ENCODE measurements around the gene SAP30L. TPM values are rescaled to one million over a fixed set of nuclear protein-coding genes. Genes with fewer than 3 reads are reported as not detected.

The SAP30L gene
- total and polyA plus RNA-seq, 2 of the 4 experiments (the other 2 are of a cell fraction): 9.7 to 17.6 TPM

GRCh38 chr5:154412316-154412715 is 33.5 kb upstream of the SAP30L start:
- no peak overlapping the region for H3K18ac ChIP-seq (ENCODE audit: low read depth, low read length)
- POLR2A ChIA-PET (ENCODE audit: unreplicated experiment): no interaction called here
- CTCF ChIA-PET: no interaction called here
- no peak overlapping the region for H3K4me3 ChIP-seq (ENCODE audit: insufficient read depth, low read depth, low read length)
- H3K14ac ChIP-seq (replicated peaks; ENCODE audit: low read depth, low read length): no peak overlapping the region
- peaks cover 38% of the 10 kb centered on the region for H3K36me3 ChIP-seq (ENCODE audit: control insufficient read depth, insufficient read depth, low read length)
- H2AK9ac ChIP-seq (replicated peaks; ENCODE audit: low read depth, low read length, poor library complexity): no peak overlapping the region
- H2AFZ ChIP-seq (replicated peaks; ENCODE audit: low read length, poor library complexity): no peak overlapping the region
- H3K9me3 ChIP-seq (ENCODE audit: control insufficient read depth, insufficient read depth, low read length): no peaks in the 10 kb centered on the region
- H2BK120ac ChIP-seq (ENCODE audit: low read depth, low read length): no peak overlapping the region
- H3K27ac ChIP-seq (ENCODE audit: insufficient read depth, low read length): no peak overlapping the region
- TF ChIP-seq RAD21 (IDR thresholded peaks at IDR 0.05; ENCODE audit: low read length): no peak
- TF ChIP-seq MAFK (IDR thresholded peaks at IDR 0.05; ENCODE audit: low read depth, low read length): no peak
- no peak for TF ChIP-seq MAZ (IDR thresholded peaks at IDR 0.05; ENCODE audit: borderline replicate concordance, low read depth, low read length)
- TF ChIP-seq ELK1 (IDR thresholded peaks at IDR 0.05; ENCODE audit: borderline replicate concordance, low read depth, low read length): no peak
- TF ChIP-seq CHD1 (IDR thresholded peaks at IDR 0.05; ENCODE audit: low read depth, low read length): no peak
- TF ChIP-seq BHLHE40 (IDR thresholded peaks at IDR 0.05; ENCODE audit: low read depth, low read length): no peak
- no peak for TF ChIP-seq MXI1 (IDR thresholded peaks at IDR 0.05; ENCODE audit: borderline replicate concordance, low read depth, low read length)
- TF ChIP-seq RFX5 (IDR thresholded peaks at IDR 0.05; ENCODE audit: low read depth, low read length): no peak
- no peak for TF ChIP-seq FOS (IDR thresholded peaks at IDR 0.05; ENCODE audit: low read depth, low read length)
- no peak for TF ChIP-seq SMC3 (IDR thresholded peaks at IDR 0.05; ENCODE audit: low read depth, low read length)
- TF ChIP-seq CTCF (conservative IDR thresholded peaks at IDR 0.05; ENCODE audit: low read depth, low read length): no peak
- no peak for TF ChIP-seq USF2 (IDR thresholded peaks at IDR 0.05; ENCODE audit: low read depth, low read length)
- TF ChIP-seq RCOR1 (IDR thresholded peaks at IDR 0.05; ENCODE audit: insufficient replicate concordance, low read length): no peak
- no peak for TF ChIP-seq POLR2A (IDR thresholded peaks at IDR 0.05; ENCODE audit: low read depth, low read length)
- no peak for TF ChIP-seq CEBPB (IDR thresholded peaks at IDR 0.05; ENCODE audit: low read depth, low read length)
- TF ChIP-seq NFE2L2 (IDR thresholded peaks at IDR 0.05; ENCODE audit: low read depth, low read length): no peak
- 0 out of 4 replicates have a peak, but pooled peaks cover 0 to 5% of the 10 kb centered on the region in 2 experiments for H3K79me1 ChIP-seq (ENCODE audit: low read depth in 1 of 2, low read length in 2 of 2)
- no peak overlapping the region for H3K4ac ChIP-seq (ENCODE audit: low read depth, low read length)
- no peak for ATAC-seq (ENCODE audit: low read depth)
- no TSS peak for BruUV-seq (replicated peaks)
- intact Hi-C loops (cut with micrococcal nuclease): no loop called here
- dilution Hi-C loops (cut with HindIII; ENCODE audit: low sequenced_read_pairs, unreplicated experiment): no loop called here
- peaks cover 3% of the 10 kb centered on the region for H3K9me1 ChIP-seq (ENCODE audit: insufficient read depth, low read length)
- H3K4me1 ChIP-seq (ENCODE audit: control insufficient read depth, insufficient read depth, low read length): no peaks in the 10 kb centered on the region; the same call in 1 of the 2 replicates
- no peak overlapping the region for H3K23ac ChIP-seq (ENCODE audit: low read depth, low read length)
- H3K56ac ChIP-seq (ENCODE audit: extremely low read depth, insufficient read depth, low read length): no peak overlapping the region
- in situ Hi-C loops (cut with MboI; ENCODE audit: low sequenced_read_pairs): no loop called here
- no peak overlapping the region for H2AK5ac ChIP-seq (ENCODE audit: low read depth, low read length)
- H4K8ac ChIP-seq (ENCODE audit: low read depth in 2 of 2, low read length in 2 of 2): no peak overlapping the region
- no peak for DNase-seq
- H3K27me3 ChIP-seq (ENCODE audit: control insufficient read depth, insufficient read depth, low read length): no peaks in the 10 kb centered on the region
- 100% methylated on average over 1 of the region's 3 CpGs; no CpG with 5 or more reads in 1 of the 2 experiments for WGBS, 2 experiments (ENCODE audit: extremely low coverage in 2 of 2, insufficient read length in 1 of 2)
- H2BK20ac ChIP-seq (ENCODE audit: low read depth, low read length): no peak overlapping the region
- no peak overlapping the region for H4K91ac ChIP-seq (ENCODE audit: insufficient read depth, low read depth, low read length)
- no peaks in the 10 kb centered on the region for H4K20me1 ChIP-seq (ENCODE audit: insufficient read depth, low read length)
- no peak overlapping the region for H3K4me2 ChIP-seq (ENCODE audit: low read depth, low read length)
- no peak overlapping the region for H4K5ac ChIP-seq (ENCODE audit: low read depth, low read length)
- no peak overlapping the region for H3K9ac ChIP-seq (ENCODE audit: low read depth, low read length)
- no peak overlapping the region for H2BK15ac ChIP-seq (ENCODE audit: low read depth, low read length)
- H2BK5ac ChIP-seq (ENCODE audit: low read depth, low read length, poor library complexity, severe bottlenecking): no peak overlapping the region

All from IMR-90 (cell line).